ENCODE data around the gene CXCR6. TPM values are rescaled to one million over a fixed set of nuclear protein-coding genes. Genes with fewer than 3 reads are reported as not detected.

The CXCR6 gene
- total and polyA plus RNA-seq, 7 donors: 0.36 to 3.3 (median 0.72) TPM; not detected in 3

GRCh38 chr3:45951946-45952345 is 8.7 kb downstream of the CXCR6 start:
- Histone ChIP-seq H3K36me3 (peaks cover 42 to 91% (median 61%) of the 10 kb centered on the region in 4 donors), H3K4me3 (no peak overlapping the region), H3K4me1 (peaks cover 0 to 36% (median 21%) of the 10 kb centered on the region in 4 donors), H3K27ac (no peak overlapping the region), H3K27me3 (no peaks in the 10 kb centered on the region), H3K9me3 (no peaks in the 10 kb centered on the region)
- intact Hi-C loops (cut with DNase I): no loop called here
- TF ChIP-seq POLR2AphosphoS5 (IDR thresholded peaks at IDR 0.05) (no peak), POLR2A (IDR thresholded peaks at IDR 0.05) (no peak), CTCF (IDR thresholded peaks at IDR 0.05) (no peak), EP300 (IDR thresholded peaks at IDR 0.05) (no peak)
- 90 to 95% methylated on average over 6 of the region's 6 CpGs for WGBS, 2 donors
- no peak for DNase-seq

- Histone ChIP-seq H3K4me1 (peaks cover 0 to 34% (median 21%) of the 10 kb centered on the region in 4 donors), H3K4me3 (no peak overlapping the region), H3K27ac (no peak overlapping the region), H3K36me3 (peaks cover 41 to 91% (median 63%) of the 10 kb centered on the region in 4 donors), H3K9me3 (no peaks in the 10 kb centered on the region), H3K27me3 (no peaks in the 10 kb centered on the region)
- TF ChIP-seq POLR2A (IDR thresholded peaks at IDR 0.05) (no peak), CTCF (IDR thresholded peaks at IDR 0.05) (no peak), POLR2AphosphoS5 (IDR thresholded peaks at IDR 0.05) (no peak), EP300 (IDR thresholded peaks at IDR 0.05) (no peak)
- WGBS, 2 donors: 71 to 93% methylated on average over 4 of the region's 4 CpGs
- DNase-seq: no peak
- intact Hi-C loops (cut with DNase I): no loop called here
Measured at GRCh38 chr3:45952456-45952855, 9.2 kb downstream of the CXCR6 start.

- Histone ChIP-seq H3K27ac (no peak overlapping the region), H3K27me3 (no peaks in the 10 kb centered on the region), H3K36me3 (peaks cover 47 to 94% (median 70%) of the 10 kb centered on the region in 4 donors), H3K4me1 (peaks cover 0 to 34% (median 14%) of the 10 kb centered on the region in 4 donors), H3K9me3 (no peaks in the 10 kb centered on the region), H3K4me3 (no peak overlapping the region)
- intact Hi-C loops (cut with DNase I): no loop called here
- no peak for DNase-seq
- TF ChIP-seq EP300 (IDR thresholded peaks at IDR 0.05) (no peak), POLR2A (IDR thresholded peaks at IDR 0.05) (no peak), POLR2AphosphoS5 (IDR thresholded peaks at IDR 0.05) (no peak), CTCF (IDR thresholded peaks at IDR 0.05) (no peak)
- WGBS, 2 donors: 71 to 93% methylated on average over 4 of the region's 4 CpGs
Measured at GRCh38 chr3:45953536-45953935, 10.3 kb downstream of the CXCR6 start.

GRCh38 chr3:45954306-45954705 is 11.0 kb downstream of the CXCR6 start:
- WGBS, 2 donors: 97 to 99% methylated on average over 3 of the region's 3 CpGs
- Histone ChIP-seq H3K4me1 (peaks cover 0 to 32% (median 11%) of the 10 kb centered on the region in 4 donors), H3K36me3 (peaks cover 53 to 100% (median 75%) of the 10 kb centered on the region in 4 donors), H3K27me3 (no peaks in the 10 kb centered on the region), H3K4me3 (no peak overlapping the region), H3K9me3 (no peaks in the 10 kb centered on the region), H3K27ac (no peak overlapping the region)
- intact Hi-C loops (cut with DNase I): no loop called here
- DNase-seq: no peak
- TF ChIP-seq POLR2A (IDR thresholded peaks at IDR 0.05) (no peak), EP300 (IDR thresholded peaks at IDR 0.05) (no peak), CTCF (IDR thresholded peaks at IDR 0.05) (no peak), POLR2AphosphoS5 (IDR thresholded peaks at IDR 0.05) (no peak)
